Cerebellar nuclear complex (tissue), 1 donor: ENCODE measurements around the gene TTBK1.

Experiments
- DNase-seq, 2 experiments: peaks; one replicate each; lab custom pipeline; 2025; lab: John Stamatoyannopoulos, UW

The TTBK1 gene

GRCh38 chr6:43304882-43305281 lies 61.6 kb downstream of the TTBK1 start:
- DNase-seq, result no peak

- no peak for DNase-seq
Observed at GRCh38 chr6:43306086-43306485, 62.8 kb downstream of the TTBK1 start.

- no peak for DNase-seq
Observed at GRCh38 chr6:43307451-43308100, 64.3 kb downstream of the TTBK1 start.

- no peak for DNase-seq
Observed at GRCh38 chr6:43308101-43308989, 65.1 kb downstream of the TTBK1 start, which contains the start of gene CRIP3. Gene CRIP3, minus strand, starts transcription at chr6:43308826. Its CDS starts 34 bp downstream, at chr6:43308792.

DNA sequence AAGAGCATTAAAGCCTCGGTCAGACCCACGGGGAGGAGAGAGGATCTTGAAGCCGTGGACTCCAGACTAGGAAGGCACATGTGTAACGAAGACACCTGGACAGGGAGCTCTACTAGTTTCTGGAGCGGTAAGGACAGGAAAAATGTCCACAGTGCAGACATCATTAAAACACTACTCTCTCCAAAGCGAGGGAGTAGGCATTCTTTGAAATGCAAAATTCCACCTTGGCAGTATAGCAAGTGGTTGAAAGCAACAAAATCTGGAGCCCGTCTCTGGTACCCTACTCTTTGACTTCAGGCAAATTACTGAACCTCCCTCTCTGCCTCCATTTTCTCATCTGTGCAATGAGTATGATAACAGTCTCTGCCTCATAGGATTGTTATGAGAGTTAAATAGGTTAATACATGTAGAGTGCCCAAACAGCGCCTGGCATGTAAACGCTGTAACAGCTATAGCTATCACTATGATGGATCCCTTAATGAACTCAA lies 65.8 kb downstream of the TTBK1 start:
- no peak for DNase-seq

DNA sequence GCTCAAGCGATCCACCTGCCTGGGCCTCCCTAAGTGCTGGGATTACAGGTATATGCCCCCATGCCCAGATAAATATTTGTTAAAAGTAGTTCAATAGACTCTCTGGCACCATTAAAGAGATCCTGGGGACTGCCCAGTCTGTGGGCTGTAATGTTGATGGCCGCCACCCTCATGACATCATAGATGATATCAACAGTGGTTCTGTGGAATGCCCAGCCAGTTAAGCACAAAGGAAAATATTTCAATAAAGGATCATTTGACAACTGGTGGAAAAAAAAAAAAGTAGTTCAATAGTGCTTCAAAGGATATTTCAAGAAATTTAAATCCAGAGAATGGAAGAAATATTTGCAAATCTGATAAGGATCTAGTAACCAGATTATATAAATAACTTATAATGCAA lies 66.9 kb downstream of the TTBK1 start:
- DNase-seq, result no peak

- DNase-seq, result no peak
Observed at GRCh38 chr6:43310624-43311023, 67.3 kb downstream of the TTBK1 start.

DNA sequence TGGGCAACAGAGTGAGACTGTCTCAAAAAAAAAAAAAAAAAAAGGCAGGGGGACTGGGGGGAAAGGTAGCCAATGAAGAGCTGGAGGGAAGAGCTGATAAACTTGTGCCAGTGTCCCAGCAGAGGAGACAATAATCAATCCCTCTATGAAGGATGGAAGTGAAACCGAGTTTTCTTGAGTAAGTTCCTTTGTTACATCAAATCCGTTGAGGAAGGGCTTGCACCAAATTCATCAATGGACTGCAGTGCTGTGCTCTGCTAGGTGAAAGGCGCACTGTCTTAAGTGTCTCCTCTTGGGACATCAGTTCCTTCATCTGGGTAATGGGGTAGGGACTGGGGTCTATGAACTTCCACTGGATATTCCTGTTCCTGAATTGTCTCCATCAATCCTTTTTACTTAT lies 68.4 kb downstream of the TTBK1 start:
- DNase-seq, result no peak

DNA sequence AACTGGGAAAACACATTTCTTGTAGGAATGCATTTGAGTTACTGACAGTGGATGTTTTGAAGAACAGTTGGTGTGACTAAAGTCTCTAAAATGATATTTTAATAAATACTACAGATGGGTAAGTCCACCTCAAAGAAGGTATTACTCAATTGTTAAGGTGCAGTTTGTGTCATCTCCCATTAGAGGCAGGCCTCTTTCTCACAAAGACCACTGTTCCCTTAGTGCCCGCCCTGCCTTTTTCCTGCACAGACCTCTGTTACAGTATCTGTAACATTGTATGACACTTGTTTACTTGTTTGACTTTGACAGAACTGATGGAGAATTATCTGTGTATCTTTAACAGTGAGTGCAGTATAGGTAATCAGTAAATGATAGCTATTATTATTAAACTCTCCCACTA lies 70.5 kb downstream of the TTBK1 start:
- no peak for DNase-seq

DNA sequence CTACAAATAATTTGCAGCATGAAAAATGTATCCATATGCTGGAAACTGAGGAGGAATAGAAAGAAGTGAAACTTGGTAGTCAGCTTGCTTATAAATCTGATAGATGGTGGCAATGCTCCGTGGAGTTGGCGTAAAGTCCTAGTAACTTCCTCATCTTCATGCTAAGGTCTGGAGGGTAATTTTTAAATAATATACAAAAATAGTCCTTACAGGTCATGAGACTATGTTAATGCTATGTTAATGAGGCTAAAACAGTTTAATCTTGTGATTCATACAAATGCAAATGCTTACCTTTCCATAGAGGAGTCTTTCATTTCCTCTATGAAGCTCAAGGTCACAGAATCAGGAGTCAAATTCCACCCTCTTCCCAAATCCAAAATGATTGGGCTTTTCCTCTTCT lies 74.7 kb downstream of the TTBK1 start:
- DNase-seq, result no peak

DNA sequence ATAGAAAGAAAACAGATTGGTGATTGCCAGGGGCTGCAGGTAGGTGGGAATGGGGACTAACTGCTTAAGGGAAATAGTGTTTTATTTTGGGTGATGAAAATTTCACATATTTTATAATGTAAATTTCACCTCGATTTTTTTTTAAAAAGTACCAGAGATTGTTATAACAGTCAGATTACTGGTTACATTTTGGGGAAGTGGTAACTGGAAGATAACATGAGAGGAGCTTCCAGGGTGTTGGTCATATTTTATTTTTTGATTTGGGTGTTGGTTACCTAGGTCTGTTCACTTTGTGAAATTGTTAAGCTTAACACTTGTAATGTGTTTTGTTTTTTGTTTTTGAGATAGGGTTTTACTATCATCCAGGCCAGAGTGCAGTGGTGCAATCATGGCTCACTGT lies 82.6 kb downstream of the TTBK1 start:
- no peak for DNase-seq

GRCh38 chr6:43328528-43328927 lies 85.2 kb downstream of the TTBK1 start:
- DNase-seq, result no peak

GRCh38 chr6:43331470-43331869 lies 88.2 kb downstream of the TTBK1 start:
- DNase-seq, result no peak

GRCh38 chr6:43331891-43332290 lies 88.6 kb downstream of the TTBK1 start:
- no peak for DNase-seq

DNA sequence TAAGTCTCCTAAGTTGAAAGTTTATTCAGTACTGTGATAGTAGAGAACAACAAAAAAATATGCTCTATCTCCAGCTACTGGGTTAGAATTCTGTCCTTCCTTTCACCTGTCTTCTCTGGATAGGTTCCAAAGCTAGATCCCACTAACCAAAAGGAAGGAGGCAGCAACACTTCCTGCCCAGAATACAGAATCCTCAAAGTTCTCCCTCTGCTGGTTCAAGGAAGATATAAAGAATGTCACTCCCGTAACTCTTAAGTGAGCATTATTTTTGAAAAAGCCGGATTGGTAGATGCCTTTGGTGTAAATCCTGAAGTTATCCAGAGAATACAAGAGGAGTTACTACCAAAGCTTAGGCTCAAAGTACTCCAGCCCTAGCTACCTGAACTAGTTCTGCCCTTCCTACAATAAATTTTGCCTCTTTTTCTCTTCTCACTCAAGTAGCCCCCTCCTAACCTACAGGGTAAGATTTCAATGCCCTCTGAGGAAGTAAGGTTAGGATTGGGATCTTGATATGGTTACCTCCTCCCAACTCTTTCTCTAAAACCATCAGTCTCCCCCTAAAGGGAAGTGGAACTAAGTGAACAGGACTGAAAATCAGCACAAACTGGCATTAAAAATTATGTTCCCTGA lies 91.3 kb downstream of the TTBK1 start:
- DNase-seq, result no peak

DNA sequence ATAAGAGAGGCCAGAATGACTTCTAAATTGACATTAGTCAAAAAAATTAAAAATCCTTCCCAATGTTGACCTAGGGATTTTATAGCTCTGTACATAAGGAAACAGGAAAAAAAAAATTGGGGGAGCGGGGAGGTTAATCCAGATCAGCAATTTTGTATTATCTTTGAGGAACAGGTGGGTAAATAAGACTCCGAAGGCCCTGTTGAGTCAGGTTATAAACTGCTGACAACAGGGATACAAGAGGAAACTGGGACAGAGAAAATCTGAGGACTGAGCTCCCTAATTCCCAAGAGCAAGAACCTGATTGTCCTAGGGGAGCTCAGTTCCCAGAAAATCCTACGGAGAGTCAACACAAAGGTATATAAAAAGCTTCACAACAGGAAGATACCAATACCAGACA lies 92.2 kb downstream of the TTBK1 start:
- no peak for DNase-seq

DNA sequence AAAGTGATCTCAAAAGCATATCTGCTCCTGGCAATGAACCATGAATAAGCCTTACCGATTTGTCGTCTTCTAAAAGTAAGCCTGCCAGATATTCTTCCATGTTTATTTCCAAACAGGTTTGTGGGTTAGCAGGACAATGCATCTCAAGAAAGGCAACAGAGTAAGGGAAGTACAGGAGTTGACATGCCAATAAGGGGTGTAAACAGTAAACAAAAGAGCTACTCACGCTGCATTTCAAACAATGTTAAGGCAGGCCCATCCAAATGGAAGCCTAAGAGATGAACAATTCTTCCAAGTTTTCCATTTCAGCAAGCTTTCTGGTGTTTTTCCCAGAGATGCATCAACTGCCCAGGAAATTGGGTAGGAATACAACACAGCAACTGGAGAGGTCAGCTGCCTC lies 93.1 kb downstream of the TTBK1 start:
- no peak for DNase-seq
